Rectal smooth muscle tissue (tissue), 1 donor: Measurements from ENCODE around the gene ARRB1.

Experiments
- H3K27ac ChIP-seq: one replicate; pipeline ENCODE4 v1.7.0; 2013; ENCODE audit warnings: low read depth, low read length, inconsistent platforms
- H3K27me3 ChIP-seq: one replicate; pipeline ENCODE4 v1.7.0; 2013; ENCODE audit warnings: low read length; ENCODE audit not compliant: control insufficient read depth, insufficient read depth
- H3K36me3 ChIP-seq: one replicate; pipeline ENCODE4 v1.7.0; 2013; ENCODE audit warnings: low read length; ENCODE audit not compliant: control insufficient read depth, insufficient read depth
- H3K4me1 ChIP-seq: one replicate; pipeline ENCODE4 v1.7.0; 2013; ENCODE audit warnings: low read length; ENCODE audit not compliant: control insufficient read depth, insufficient read depth
- H3K4me3 ChIP-seq: one replicate; pipeline ENCODE4 v1.7.0; 2013; ENCODE audit warnings: low read length
- H3K9ac ChIP-seq: one replicate; pipeline ENCODE4 v1.7.0; 2013; ENCODE audit warnings: low read length

The ARRB1 gene

DNA sequence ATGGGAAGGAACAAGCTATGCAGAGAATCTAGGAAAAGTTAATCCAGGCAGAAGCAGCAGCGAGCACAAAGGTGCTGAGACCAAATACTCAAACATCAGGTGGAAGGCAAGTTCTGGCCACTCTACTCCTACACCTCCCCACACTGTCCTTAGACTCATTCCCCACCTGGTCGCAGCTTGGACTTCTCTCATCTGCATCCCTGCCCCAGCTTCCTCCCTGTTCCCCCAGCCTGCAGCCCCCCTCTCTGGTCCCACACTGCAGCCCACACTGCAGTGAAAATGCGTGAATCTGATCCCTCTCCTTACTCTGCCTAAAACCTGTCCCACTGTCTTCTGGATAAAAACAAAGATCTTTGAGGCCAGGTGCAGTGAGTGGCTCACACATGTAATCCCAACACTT lies 101.8 kb downstream of the ARRB1 start:
- Histone ChIP-seq H3K4me3 (no peak overlapping the region), H3K27me3 (no peaks in the 10 kb centered on the region), H3K36me3 (no peaks in the 10 kb centered on the region), H3K4me1 (peaks cover 7% of the 10 kb centered on the region), H3K27ac (no peak overlapping the region), H3K9ac (no peak overlapping the region)

DNA sequence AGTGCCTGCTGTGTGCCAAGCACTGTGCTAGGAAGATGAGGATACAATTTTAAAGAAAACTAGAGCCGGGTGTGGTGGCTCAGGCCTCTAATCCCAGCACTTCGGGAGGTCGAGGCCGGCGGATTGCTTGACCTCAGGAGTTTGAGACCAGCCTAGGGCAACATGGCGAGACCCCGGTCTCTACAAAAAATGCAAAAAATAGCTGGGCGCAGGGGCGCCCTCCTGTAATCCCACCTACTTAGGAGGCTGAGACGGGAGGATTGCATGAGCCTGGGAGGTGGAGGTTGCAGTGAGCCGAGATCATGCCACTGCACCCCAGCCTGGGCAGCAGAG lies 102.6 kb downstream of the ARRB1 start:
- H3K9ac ChIP-seq, result no peak overlapping the region
- H3K4me1 ChIP-seq, result peaks cover 7% of the 10 kb centered on the region
- no peak overlapping the region for H3K4me3 ChIP-seq
- no peaks in the 10 kb centered on the region for H3K36me3 ChIP-seq
- H3K27me3 ChIP-seq, result no peaks in the 10 kb centered on the region
- H3K27ac ChIP-seq, result no peak overlapping the region

- Histone ChIP-seq H3K36me3 (no peaks in the 10 kb centered on the region), H3K4me1 (peaks cover 7% of the 10 kb centered on the region), H3K4me3 (no peak overlapping the region), H3K27me3 (peaks cover 9% of the 10 kb centered on the region), H3K27ac (no peak overlapping the region), H3K9ac (no peak overlapping the region)
Measured at GRCh38 chr11:75246671-75247350, 104.7 kb downstream of the ARRB1 start.

GRCh38 chr11:75246006-75246670 lies 105.3 kb downstream of the ARRB1 start:
- Histone ChIP-seq H3K4me3 (no peak overlapping the region), H3K4me1 (peaks cover 7% of the 10 kb centered on the region), H3K27me3 (peaks cover 9% of the 10 kb centered on the region), H3K27ac (no peak overlapping the region), H3K36me3 (no peaks in the 10 kb centered on the region), H3K9ac (no peak overlapping the region)

- Histone ChIP-seq H3K4me3 (no peak overlapping the region), H3K27me3 (peaks cover 9% of the 10 kb centered on the region), H3K27ac (no peak overlapping the region), H3K4me1 (peaks cover 7% of the 10 kb centered on the region), H3K36me3 (no peaks in the 10 kb centered on the region), H3K9ac (no peak overlapping the region)
Measured at GRCh38 chr11:75245356-75246005, 106.0 kb downstream of the ARRB1 start.

DNA sequence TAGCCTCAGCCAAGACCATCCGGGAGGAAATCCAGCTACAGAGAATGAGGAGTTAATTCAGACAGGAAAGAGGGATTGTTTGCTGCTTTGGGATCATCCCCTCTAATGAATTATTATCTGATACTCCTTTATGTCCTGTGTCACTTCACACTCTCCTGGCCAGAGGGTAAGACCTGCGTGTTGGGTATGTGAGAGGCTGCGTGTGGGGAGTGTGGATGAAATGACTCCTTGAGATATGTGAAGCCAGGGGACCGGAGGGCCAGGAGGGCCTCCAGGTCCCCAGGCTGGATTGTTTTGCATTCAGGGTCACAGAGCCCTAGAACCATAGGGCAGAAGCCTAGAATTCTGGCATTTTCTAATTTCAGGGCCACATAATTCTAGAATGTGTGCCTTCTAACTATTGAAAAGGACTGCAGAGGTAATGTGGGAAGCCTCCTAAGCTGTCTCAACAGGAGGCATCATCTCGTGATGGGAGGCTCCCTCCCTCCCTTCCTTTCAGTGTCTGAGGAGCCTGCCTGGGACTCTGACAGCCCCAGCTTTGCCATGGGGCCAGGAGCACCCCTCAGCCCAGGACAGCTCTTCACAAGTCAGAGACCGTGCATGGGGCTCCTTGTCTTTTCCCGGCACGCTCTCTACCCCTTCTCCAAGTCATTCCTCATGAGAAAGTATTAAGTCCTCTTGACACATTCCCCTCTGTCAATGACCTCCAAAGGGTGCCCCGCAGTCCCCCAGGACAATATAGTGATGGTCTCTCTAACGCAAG lies 107.2 kb downstream of the ARRB1 start:
- Histone ChIP-seq H3K27ac (no peak overlapping the region), H3K9ac (no peak overlapping the region), H3K27me3 (peaks cover 9% of the 10 kb centered on the region), H3K4me3 (no peak overlapping the region), H3K36me3 (no peaks in the 10 kb centered on the region), H3K4me1 (peaks cover 7% of the 10 kb centered on the region)

DNA sequence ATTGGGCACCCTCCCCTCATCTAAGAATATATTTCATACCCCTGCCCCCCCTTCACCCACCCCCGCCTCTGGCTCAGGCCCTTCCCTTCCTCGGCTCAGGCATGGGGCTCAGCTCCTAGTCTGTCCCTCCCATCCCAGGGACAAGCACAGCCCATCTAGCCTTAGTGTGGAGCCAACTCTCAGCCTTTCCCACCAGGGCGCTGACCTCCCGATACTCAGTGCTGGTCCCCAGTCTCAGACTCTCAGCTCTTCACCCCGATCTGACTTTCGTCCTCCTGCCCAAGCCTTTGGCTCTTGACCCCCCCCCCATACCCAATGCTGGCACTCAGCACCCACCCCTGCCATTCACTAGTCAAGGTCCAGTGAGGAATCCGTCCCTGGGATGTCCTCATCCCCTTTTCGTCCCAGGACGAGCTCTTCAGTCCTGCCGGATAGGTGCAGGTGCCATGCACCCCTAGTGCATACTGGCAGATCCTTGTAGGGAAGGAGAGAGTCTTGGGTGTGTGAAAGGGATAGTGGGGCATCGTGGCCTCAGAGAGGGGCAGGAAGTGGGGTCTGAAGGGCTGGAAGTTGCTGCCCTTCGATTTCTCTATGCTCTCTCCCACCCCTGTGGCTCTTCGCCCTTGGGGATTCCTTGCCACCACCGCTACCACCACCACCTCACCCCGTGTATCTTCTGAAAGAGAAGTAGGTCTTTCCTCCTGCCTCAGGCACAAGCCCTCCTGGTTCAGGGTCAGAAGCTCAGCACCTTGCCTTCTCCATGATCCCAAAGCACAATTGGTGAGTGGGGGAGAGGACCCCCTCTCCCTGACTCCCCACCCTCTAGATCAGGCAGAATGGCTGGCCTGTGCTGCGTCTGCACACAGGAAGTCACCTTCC lies 108.5 kb downstream of the ARRB1 start:
- Histone ChIP-seq H3K27me3 (peaks cover 9% of the 10 kb centered on the region), H3K4me3 (no peak overlapping the region), H3K36me3 (no peaks in the 10 kb centered on the region)

GRCh38 chr11:75241906-75242644 lies 109.4 kb downstream of the ARRB1 start:
- peaks cover 9% of the 10 kb centered on the region for H3K27me3 ChIP-seq

More for the DNA sequence above, 108.5 kb downstream of the ARRB1 start:
- Histone ChIP-seq H3K9ac (no peak overlapping the region), H3K27ac (no peak overlapping the region), H3K4me1 (peaks cover 3% of the 10 kb centered on the region)

GRCh38 chr11:75241036-75241905 lies 110.2 kb downstream of the ARRB1 start:
- no peak overlapping the region for H3K27ac ChIP-seq

More at GRCh38 chr11:75241906-75242644, 109.4 kb downstream of the ARRB1 start:
- Histone ChIP-seq H3K4me3 (peak overlapping the region; percentile 68), H3K9ac (no peak overlapping the region), H3K36me3 (no peaks in the 10 kb centered on the region), H3K4me1 (peaks cover 3% of the 10 kb centered on the region), H3K27ac (no peak overlapping the region)

GRCh38 chr11:75240311-75241035 lies 111.0 kb downstream of the ARRB1 start, which contains the start of gene TPBGL:
Gene TPBGL, plus strand, starts transcription at chr11:75240774. Its CDS starts 276 bp downstream, at chr11:75241050.
- Histone ChIP-seq H3K36me3 (no peaks in the 10 kb centered on the region), H3K27me3 (peaks cover 9% of the 10 kb centered on the region), H3K27ac (no peak within 1 kb of the TSS), H3K4me3 (peak within 1 kb of the TSS; percentile 68), H3K9ac (no peak within 1 kb of the TSS), H3K4me1 (no peaks in the 10 kb centered on the region)

More at GRCh38 chr11:75241036-75241905, 110.2 kb downstream of the ARRB1 start:
- Histone ChIP-seq H3K4me3 (peak overlapping the region; percentile 68), H3K4me1 (peaks cover 3% of the 10 kb centered on the region), H3K27me3 (peaks cover 9% of the 10 kb centered on the region), H3K36me3 (no peaks in the 10 kb centered on the region), H3K9ac (no peak overlapping the region)
